HG02938 (cell line): Measurements from ENCODE around the gene TSPAN2.
A peak's percentile ranks its signal among the peaks of the same experiment; 100 is the strongest.

Experiments used
- ATAC-seq: cut with Tn5 transposase; IDR thresholded peaks from one replicate; pipeline ENCODE4 v1.9.1; 2021; ENCODE audit warnings: mild to moderate bottlenecking, moderate library complexity; ENCODE audit not compliant: unreplicated experiment

TSPAN2 gene

GRCh38 chr1:115089420-115090185 is at the start of gene TSPAN2:
TSS of gene TSPAN2 (minus strand) at chr1:115089503. CDS start at chr1:115089432, 71 bp downstream.
- no peak for ATAC-seq

DNA sequence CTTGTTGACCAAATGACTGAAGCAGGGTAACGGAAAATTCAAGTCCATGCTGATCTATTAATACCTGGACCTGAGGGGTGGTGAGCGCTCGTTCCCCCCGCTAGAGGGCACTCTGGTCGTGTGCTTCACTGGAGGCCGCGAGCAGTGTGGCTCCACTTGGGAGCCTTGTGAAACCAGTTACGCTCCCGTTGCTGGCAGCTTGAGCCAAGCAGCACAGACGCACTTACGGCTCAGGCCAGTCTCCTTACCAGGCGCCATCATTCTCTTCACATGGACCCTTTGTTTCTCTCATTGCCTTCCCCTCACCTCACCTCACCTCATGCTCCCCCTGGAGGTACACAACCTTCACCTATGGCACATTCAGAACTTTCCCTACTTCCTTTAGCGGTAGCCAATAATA is 49.7 kb upstream of the TSPAN2 start:
- ATAC-seq: peak; percentile 81

GRCh38 chr1:115138271-115138670 is 49.0 kb upstream of the TSPAN2 start:
- no peak for ATAC-seq

- no peak for ATAC-seq
Observed at GRCh38 chr1:115137191-115137590, 47.9 kb upstream of the TSPAN2 start.

- no peak for ATAC-seq
Observed at GRCh38 chr1:115136706-115137105, 47.4 kb upstream of the TSPAN2 start.

GRCh38 chr1:115136106-115136505 is 46.8 kb upstream of the TSPAN2 start:
- no peak for ATAC-seq

GRCh38 chr1:115135681-115136080 is 46.4 kb upstream of the TSPAN2 start:
- ATAC-seq: no peak

GRCh38 chr1:115134850-115135480 is 45.7 kb upstream of the TSPAN2 start:
- no peak for ATAC-seq

DNA sequence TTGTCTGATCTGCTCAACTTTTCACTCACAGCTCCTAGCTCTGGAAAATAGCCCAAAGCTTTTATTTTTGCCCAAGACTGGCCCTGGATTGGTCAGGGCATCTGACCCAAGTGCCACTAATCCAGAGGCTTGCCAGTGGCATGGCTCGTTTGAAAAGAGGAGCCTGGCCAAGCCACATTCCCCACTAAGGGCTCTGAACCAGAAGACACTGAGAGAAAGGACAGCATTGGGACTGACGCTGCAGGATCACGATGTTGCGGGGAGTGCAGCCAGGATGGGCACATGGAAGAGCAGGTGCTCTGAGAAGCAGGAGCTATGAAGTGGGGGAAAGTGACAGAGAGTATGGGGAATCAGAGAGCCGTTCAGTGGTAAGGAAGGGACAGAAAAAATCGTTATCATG is 44.9 kb upstream of the TSPAN2 start:
- no peak for ATAC-seq

- no peak for ATAC-seq
Observed at GRCh38 chr1:115133440-115133839, 44.1 kb upstream of the TSPAN2 start.

DNA sequence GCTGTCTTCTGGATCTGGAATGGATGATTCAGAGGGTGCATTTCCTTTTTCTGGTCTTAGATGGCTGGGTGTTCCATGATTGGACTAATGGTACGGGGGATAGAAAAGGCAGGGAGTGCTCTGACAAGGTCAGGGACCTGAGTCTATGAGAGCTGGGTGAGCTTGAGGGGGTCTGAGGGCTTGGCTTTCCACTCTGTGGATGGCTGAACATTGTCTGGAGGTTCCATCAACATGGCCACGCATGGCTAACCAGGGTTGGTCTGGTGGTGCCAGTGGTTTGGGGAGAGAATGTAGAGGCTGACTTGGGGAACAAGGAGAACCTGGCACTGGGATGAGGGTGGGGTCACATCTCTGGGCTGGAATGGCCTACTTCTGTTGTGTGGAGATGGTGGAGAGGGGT is 41.5 kb upstream of the TSPAN2 start:
- no peak for ATAC-seq

DNA sequence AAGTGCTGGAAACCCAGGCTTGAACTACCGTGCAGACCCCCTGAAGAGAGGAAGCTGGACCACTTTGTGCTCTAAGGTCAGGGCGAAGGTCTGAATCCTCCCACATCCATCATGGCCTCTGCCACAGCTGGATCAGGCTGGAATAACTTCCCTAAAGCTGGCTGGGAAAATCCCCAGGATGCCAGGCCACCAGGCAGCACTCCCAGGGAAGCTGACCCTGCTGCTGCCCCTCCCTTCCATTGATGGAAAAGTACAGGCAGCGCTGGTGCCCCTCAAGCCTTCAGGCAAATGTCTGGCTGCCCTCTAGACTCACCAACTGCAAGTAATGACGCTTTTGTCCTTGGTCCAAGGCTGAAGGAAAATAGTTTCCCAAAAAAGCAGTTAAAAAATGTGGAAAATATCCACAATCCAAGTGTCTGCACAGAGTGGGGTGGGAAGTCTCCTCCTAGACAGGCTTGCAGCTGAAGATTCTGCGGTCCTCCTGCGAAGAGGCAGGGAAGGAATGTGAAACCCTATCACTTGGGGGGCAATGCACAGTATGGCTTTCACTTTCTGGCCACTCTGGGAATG is 39.9 kb upstream of the TSPAN2 start:
- no peak for ATAC-seq

GRCh38 chr1:115127539-115127938 is 38.2 kb upstream of the TSPAN2 start:
- ATAC-seq: no peak

GRCh38 chr1:115126516-115126915 is 37.2 kb upstream of the TSPAN2 start:
- ATAC-seq: no peak

- ATAC-seq: no peak
Observed at GRCh38 chr1:115123116-115123515, 33.8 kb upstream of the TSPAN2 start.

- ATAC-seq: no peak
Observed at GRCh38 chr1:115121793-115122192, 32.5 kb upstream of the TSPAN2 start.

GRCh38 chr1:115120296-115120695 is 31.0 kb upstream of the TSPAN2 start:
- ATAC-seq: no peak

DNA sequence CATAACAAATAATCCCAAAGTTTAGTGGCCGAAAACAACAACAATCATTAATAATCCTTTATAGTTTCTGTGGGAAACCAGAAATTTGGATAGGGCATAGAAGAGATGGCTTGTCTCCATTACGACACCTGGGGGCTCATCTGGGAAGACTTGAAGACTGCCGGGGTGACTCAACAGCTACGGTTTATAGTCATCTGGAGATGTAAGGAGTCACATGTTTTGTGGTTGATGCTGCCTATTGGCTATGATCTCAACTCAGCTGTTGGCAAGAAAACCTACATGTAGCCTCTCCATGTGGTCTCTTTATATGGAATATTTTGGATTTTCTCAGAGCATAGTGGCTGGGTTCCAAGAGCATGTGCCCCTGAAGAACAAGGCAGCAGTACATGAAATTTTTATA is 29.3 kb upstream of the TSPAN2 start:
- ATAC-seq: no peak

- no peak for ATAC-seq
Observed at GRCh38 chr1:115118086-115118485, 28.8 kb upstream of the TSPAN2 start.

DNA sequence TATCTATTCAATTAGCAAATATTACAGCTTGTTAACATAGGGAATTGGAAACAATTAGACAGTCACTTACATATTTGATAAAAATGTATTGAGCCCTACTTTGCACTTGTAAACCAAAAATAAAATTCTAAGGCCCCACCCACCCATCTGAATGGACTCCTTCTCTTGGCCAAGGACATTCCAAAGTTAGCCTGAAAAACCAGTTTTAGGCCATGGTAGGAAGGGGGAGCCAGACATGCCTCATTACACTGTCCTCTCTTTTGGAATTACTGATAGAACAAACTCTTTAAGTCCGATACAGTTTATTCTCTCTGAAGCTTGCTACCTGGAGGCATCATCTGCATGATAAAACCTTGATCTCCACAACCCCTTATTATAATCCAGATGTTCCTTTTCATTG is 28.0 kb upstream of the TSPAN2 start:
- no peak for ATAC-seq

- ATAC-seq: no peak
Observed at GRCh38 chr1:115116512-115116911, 27.2 kb upstream of the TSPAN2 start.

DNA sequence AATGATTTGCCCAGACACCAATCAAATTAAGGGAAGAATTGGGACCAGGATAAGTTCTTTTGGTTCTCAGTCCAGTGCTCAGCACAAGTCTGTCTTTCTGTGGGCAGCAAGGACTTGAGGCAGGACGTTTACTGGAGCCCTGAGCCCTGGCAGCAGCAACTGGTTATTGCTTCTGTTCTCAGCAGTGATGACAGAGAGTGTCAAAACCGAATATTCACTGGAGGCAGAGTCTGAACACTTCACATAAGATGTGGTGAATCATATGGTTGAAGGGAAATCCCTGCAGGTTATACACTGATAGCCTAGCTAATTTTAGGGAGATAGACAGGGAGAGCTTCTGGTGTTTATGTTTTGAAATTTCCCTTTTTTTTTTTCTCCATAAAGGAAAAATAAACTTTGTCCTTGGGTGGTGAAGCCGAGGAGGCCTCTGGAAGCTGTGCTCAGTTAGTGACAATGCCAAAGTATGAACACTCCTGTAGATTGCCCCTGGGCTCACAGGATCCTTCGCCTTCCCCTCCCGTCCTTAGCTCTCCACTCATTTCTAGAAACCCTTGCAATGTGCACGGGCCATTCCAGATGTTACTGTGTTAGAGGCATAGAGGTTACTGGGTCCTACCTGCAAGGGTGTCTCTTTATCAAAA is 26.3 kb upstream of the TSPAN2 start:
- no peak for ATAC-seq
